Right atrium auricular region (tissue), 2 donors: Measurements from ENCODE around the gene DPEP2. TPM values are rescaled to one million over a fixed set of nuclear protein-coding genes. Genes with fewer than 3 reads are reported as not detected.

Experiments used
- DNase-seq: peaks from one replicate; pipeline ENCODE4 v3.0.0-alpha.2; 2019; ENCODE audit warnings: low spot score
- H3K27ac ChIP-seq, 2 donors: fragments of 200-600 bp; sonication (generic); 1 replicate in 1 of 2; 2 replicates in 1 of 2; pipeline ENCODE4 v1.5.1; 2016 to 2019
- H3K27me3 ChIP-seq, 2 donors: fragments of 200-600 bp; sonication (generic); one replicate each; pipeline versions ENCODE4 v1.5.1 to v1.6.0; 2017 to 2019
- H3K36me3 ChIP-seq: fragments of 200-600 bp; sonication (generic); one replicate; pipeline ENCODE4 v1.5.1; 2016
- H3K4me1 ChIP-seq, 2 donors: fragments of 200-600 bp; sonication (generic); one replicate each; pipeline versions ENCODE4 v1.5.1 to v1.6.0; 2017 to 2019
- H3K4me3 ChIP-seq, 2 donors: fragments of 200-600 bp; sonication (generic); 1 replicate in 1 of 2; 2 replicates in 1 of 2; pipeline ENCODE4 v1.5.1; 2017 to 2019; ENCODE audit warnings: mild to moderate bottlenecking in 1 of 2, moderate library complexity in 1 of 2
- H3K9me3 ChIP-seq, 2 donors: fragments of 200-600 bp; sonication (generic); one replicate each; pipeline ENCODE4 v1.5.1; 2019
- CTCF ChIP-seq, 2 donors: fragments of 200-600 bp; sonication (generic); IDR thresholded peaks; one replicate each; pipeline ENCODE4 v1.5.1; 2019; ENCODE audit warnings: antibody characterized with exemption in 2 of 2
- total RNA-seq, 2 donors: library from RNA; depleted of rRNA; stranded (reverse); fragments of >200 nt; gene quantifications; one replicate each; pipeline ENCODE4 v1.1.0, GENCODE V29; 2016

DPEP2 gene
- total RNA-seq, 2 donors from 2014 or later = 0.85 to 1.6 TPM

GRCh38 chr16:67987460-67988160, 11.7 kb downstream of the DPEP2 start:
- TF ChIP-seq CTCF (IDR thresholded peaks at IDR 0.05) = no peak
- H3K36me3 ChIP-seq = no peaks in the 10 kb centered on the region
- H3K4me1 ChIP-seq = peaks cover 0 to 21% of the 10 kb centered on the region in 2 donors

GRCh38 chr16:67986949-67987348, 12.3 kb downstream of the DPEP2 start:
- Histone ChIP-seq H3K4me1 (peaks cover 0 to 21% of the 10 kb centered on the region in 2 donors), H3K9me3 (no peaks in the 10 kb centered on the region), H3K4me3 (no peak overlapping the region), H3K27ac (peak overlapping the region; percentile 42 to 58), H3K36me3 (no peaks in the 10 kb centered on the region), H3K27me3 (no peaks in the 10 kb centered on the region)
- no peak for DNase-seq
- TF ChIP-seq CTCF (IDR thresholded peaks at IDR 0.05) = no peak

More at GRCh38 chr16:67987460-67988160, 11.7 kb downstream of the DPEP2 start:
- Histone ChIP-seq H3K4me3 (no peak overlapping the region), H3K27me3 (no peaks in the 10 kb centered on the region), H3K27ac (peak overlapping the region; percentile 42 to 58), H3K9me3 (no peaks in the 10 kb centered on the region)
- DNase-seq = no peak

GRCh38 chr16:67982011-67982696, 17.1 kb downstream of the DPEP2 start:
- Histone ChIP-seq H3K27ac (no peak overlapping the region), H3K9me3 (no peaks in the 10 kb centered on the region), H3K27me3 (no peaks in the 10 kb centered on the region), H3K36me3 (no peaks in the 10 kb centered on the region), H3K4me3 (no peak overlapping the region), H3K4me1 (peaks cover 0 to 21% of the 10 kb centered on the region in 2 donors)
- DNase-seq = no peak
- TF ChIP-seq CTCF (IDR thresholded peaks at IDR 0.05) = no peak

- no peaks in the 10 kb centered on the region for H3K27me3 ChIP-seq
- peaks cover 0 to 15% of the 10 kb centered on the region in 2 donors for H3K4me1 ChIP-seq
- H3K27ac ChIP-seq = no peak within 1 kb of the TSS
- H3K36me3 ChIP-seq = no peaks in the 10 kb centered on the region
- no peak for DNase-seq
- H3K9me3 ChIP-seq = no peaks in the 10 kb centered on the region
- no peak within 1 kb of the TSS for H3K4me3 ChIP-seq
- no peak for TF ChIP-seq CTCF (IDR thresholded peaks at IDR 0.05)
Measured at GRCh38 chr16:67979955-67980678, 19.2 kb downstream of the DPEP2 start, which contains the start of gene DPEP3. DPEP3 (minus strand) TSS chr16:67980499; CDS start chr16:67980380, 119 bp downstream.

- Histone ChIP-seq H3K36me3 (no peaks in the 10 kb centered on the region), H3K27ac (no peak overlapping the region), H3K9me3 (no peaks in the 10 kb centered on the region), H3K4me1 (no peaks in the 10 kb centered on the region), H3K27me3 (no peaks in the 10 kb centered on the region), H3K4me3 (no peak overlapping the region)
- DNase-seq = no peak
- no peak for TF ChIP-seq CTCF (IDR thresholded peaks at IDR 0.05)
Measured at GRCh38 chr16:67977469-67978227, 21.6 kb downstream of the DPEP2 start.
